ENCODE data around the gene NYAP2.

Gene NYAP2

DNA sequence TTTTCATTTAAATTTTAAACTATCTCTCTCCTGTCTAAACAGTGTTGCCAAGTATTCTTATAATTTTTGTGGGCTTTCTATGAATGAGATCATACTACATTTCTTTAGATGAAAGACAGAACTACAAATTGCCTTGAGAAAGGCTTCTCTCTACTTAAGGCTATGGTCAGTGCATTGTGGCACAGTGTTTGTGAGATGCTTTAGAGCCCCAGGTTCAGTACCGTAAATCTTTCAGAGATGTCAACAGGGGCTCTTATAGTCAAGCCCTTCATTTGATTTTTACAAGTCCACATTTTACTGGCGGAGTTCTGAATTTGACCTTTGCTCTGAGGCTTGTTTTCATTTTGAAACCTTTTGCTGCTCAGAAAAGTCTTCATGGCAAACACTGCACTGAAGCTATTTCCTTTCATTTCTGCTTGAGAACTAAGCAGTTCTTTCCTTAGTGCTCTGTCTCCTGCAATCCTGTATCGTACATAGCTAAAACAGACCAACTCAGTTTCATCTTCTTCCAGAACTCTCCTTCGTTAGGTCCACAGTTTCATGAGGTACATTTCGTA lies 175.2 kb downstream of the NYAP2 start:
- no peaks in the 10 kb centered on the region for H3K4me1 ChIP-seq (ENCODE audit: insufficient read depth, low read length)
- H3K36me3 ChIP-seq (ENCODE audit: insufficient read depth, low read depth, low read length) = no peaks in the 10 kb centered on the region
- H3K9ac ChIP-seq (ENCODE audit: low read depth, low read length) = no peak overlapping the region
- H3K9me3 ChIP-seq (ENCODE audit: insufficient read depth, low read depth, low read length) = peaks cover 9% of the 10 kb centered on the region
- H3K27ac ChIP-seq (ENCODE audit: low read length) = no peak overlapping the region
- H3K4me3 ChIP-seq (ENCODE audit: low read length) = no peak overlapping the region
- H3K27me3 ChIP-seq (ENCODE audit: insufficient read depth, low read length) = no peaks in the 10 kb centered on the region

DNA sequence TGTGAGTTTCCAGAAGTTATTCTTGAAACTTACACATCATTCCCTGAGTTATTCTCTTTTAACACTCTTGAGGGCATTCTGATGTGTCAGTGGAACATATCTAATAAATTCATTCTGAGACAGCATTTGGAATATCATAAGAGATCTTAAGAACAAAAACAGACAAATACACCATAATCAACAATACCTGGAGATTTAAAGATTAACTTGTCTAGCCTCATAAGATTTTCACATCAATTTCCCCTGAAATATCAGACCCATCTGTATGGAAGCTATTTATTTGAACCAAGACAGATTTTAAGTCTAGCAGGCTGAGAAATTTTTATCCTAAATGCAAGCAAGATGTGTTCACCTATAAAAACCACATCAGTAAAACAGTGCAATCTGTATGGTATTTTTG lies 181.6 kb downstream of the NYAP2 start:
- Histone ChIP-seq H3K4me1 (ENCODE audit: insufficient read depth, low read length) (no peaks in the 10 kb centered on the region), H3K27ac (ENCODE audit: low read length) (no peak overlapping the region), H3K4me3 (ENCODE audit: low read length) (no peak overlapping the region), H3K9me3 (ENCODE audit: insufficient read depth, low read depth, low read length) (no peaks in the 10 kb centered on the region), H3K9ac (ENCODE audit: low read depth, low read length) (no peak overlapping the region), H3K27me3 (ENCODE audit: insufficient read depth, low read length) (no peaks in the 10 kb centered on the region), H3K36me3 (ENCODE audit: insufficient read depth, low read depth, low read length) (no peaks in the 10 kb centered on the region)

DNA sequence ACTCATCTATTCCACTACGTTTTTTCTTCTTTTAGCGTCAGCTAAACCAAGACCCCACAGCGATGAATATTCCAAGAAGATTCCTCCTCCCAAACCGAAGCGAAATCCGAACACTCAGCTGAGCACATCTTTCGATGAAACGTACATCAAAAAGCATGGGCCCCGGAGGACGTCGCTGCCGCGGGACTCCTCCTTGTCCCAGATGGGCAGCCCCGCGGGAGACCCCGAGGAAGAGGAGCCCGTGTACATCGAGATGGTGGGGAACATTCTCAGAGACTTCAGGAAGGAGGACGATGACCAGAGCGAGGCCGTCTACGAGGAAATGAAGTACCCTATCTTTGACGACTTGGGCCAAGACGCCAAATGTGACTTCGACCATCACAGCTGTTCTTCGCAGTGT lies 182.4 kb downstream of the NYAP2 start:
- H3K27ac ChIP-seq (ENCODE audit: low read length) = no peak overlapping the region
- no peaks in the 10 kb centered on the region for H3K36me3 ChIP-seq (ENCODE audit: insufficient read depth, low read depth, low read length)
- no peaks in the 10 kb centered on the region for H3K27me3 ChIP-seq (ENCODE audit: insufficient read depth, low read length)
- H3K4me3 ChIP-seq (ENCODE audit: low read length) = no peak overlapping the region
- no peaks in the 10 kb centered on the region for H3K4me1 ChIP-seq (ENCODE audit: insufficient read depth, low read length)
- no peak overlapping the region for H3K9ac ChIP-seq (ENCODE audit: low read depth, low read length)
- no peaks in the 10 kb centered on the region for H3K9me3 ChIP-seq (ENCODE audit: insufficient read depth, low read depth, low read length)

DNA sequence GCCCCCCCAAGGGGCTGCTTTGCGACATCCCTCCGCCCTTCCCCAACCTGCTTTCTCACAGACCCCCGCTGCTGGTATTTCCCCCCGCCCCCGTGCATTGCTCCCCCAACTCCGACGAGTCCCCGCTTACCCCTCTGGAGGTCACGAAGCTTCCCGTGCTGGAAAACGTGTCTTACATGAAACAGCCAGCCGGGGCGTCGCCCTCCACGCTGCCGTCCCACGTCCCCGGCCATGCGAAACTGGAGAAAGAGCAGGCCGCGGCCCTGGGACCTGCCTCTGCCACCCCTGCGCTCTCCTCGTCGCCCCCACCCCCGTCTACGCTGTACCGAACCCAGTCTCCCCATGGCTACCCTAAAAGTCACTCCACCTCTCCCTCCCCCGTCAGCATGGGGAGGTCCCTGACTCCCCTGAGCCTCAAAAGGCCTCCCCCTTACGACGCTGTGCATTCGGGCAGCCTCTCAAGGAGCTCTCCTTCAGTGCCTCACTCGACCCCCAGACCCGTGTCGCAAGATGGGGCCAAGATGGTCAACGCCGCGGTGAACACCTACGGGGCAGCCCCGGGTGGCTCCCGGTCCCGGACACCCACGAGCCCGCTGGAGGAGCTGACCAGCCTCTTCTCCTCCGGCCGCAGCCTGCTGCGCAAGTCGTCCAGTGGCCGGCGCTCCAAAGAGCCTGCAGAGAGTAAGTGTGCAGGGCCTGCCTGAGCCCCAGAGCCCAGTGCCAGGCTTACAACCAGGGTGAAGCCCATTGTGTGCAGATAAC lies 183.0 kb downstream of the NYAP2 start:
- H3K9ac ChIP-seq (ENCODE audit: low read depth, low read length) = no peak overlapping the region
- H3K4me3 ChIP-seq (ENCODE audit: low read length) = no peak overlapping the region
- H3K27me3 ChIP-seq (ENCODE audit: insufficient read depth, low read length) = no peaks in the 10 kb centered on the region
- H3K36me3 ChIP-seq (ENCODE audit: insufficient read depth, low read depth, low read length) = no peaks in the 10 kb centered on the region
- H3K9me3 ChIP-seq (ENCODE audit: insufficient read depth, low read depth, low read length) = no peaks in the 10 kb centered on the region
- H3K27ac ChIP-seq (ENCODE audit: low read length) = no peak overlapping the region
- H3K4me1 ChIP-seq (ENCODE audit: insufficient read depth, low read length) = no peaks in the 10 kb centered on the region

DNA sequence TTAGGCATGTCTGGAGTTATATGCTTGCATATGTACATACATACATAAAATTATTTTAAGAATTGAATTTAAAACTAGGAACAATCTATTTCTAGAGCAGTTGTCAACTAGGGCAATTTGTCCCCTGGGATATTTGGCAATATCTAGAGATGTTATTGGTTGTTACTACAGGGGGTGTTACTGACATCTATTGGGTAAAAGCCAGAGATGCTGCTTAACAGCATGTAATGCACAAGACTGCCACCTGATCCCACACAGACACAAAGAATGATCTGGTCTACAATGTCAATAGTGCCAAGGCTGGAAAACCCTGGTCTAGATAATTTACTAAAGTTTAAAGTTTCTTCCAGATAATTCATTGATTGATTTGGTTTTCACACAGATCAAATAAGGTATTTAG lies 185.3 kb downstream of the NYAP2 start:
- H3K27ac ChIP-seq (ENCODE audit: low read length) = no peak overlapping the region
- H3K4me3 ChIP-seq (ENCODE audit: low read length) = no peak overlapping the region
- no peaks in the 10 kb centered on the region for H3K27me3 ChIP-seq (ENCODE audit: insufficient read depth, low read length)
- H3K9ac ChIP-seq (ENCODE audit: low read depth, low read length) = no peak overlapping the region
- no peaks in the 10 kb centered on the region for H3K36me3 ChIP-seq (ENCODE audit: insufficient read depth, low read depth, low read length)
- H3K4me1 ChIP-seq (ENCODE audit: insufficient read depth, low read length) = no peaks in the 10 kb centered on the region
- no peaks in the 10 kb centered on the region for H3K9me3 ChIP-seq (ENCODE audit: insufficient read depth, low read depth, low read length)

DNA sequence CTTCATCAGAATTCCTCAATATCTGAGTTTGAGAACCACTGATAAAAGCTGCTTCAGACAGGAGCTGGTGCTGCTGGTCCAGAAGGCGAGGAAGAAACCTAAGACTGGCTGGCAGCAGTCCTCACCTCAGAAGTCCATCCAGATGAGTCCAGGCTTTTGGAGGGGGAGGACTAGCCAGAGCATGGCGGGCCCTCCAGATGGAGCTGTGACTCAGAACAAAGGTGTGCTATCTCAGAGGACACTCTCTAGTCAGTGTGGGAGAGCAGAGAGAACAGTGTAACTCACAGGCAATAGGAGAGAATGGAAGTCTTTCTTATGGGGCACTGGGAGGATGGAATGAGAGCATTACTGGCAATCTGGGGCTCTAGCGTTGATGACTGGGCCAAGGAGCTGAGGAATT lies 191.4 kb downstream of the NYAP2 start:
- no peaks in the 10 kb centered on the region for H3K36me3 ChIP-seq (ENCODE audit: insufficient read depth, low read depth, low read length)
- H3K4me1 ChIP-seq (ENCODE audit: insufficient read depth, low read length) = no peaks in the 10 kb centered on the region
- no peaks in the 10 kb centered on the region for H3K9me3 ChIP-seq (ENCODE audit: insufficient read depth, low read depth, low read length)

DNA sequence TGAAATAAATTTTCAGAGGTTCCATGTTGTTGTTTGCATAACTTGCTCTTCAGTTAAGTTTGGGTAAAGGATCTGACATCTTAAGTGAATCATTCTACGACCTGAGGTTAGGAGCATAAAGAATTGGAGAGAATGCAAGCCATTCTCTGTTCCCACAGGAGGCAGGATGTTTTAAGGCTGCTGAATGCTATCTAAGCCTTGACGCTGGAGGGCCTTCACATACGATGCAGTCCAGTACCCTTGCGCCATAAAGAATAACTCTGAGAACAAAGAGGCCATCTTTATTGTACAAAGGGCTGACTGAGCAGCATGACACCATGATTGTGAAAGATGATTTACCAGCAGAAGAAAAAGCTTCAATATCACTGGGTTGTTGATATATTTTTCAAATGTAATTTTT lies 198.4 kb downstream of the NYAP2 start:
- Histone ChIP-seq H3K27ac (ENCODE audit: low read length) (no peak overlapping the region), H3K4me1 (ENCODE audit: insufficient read depth, low read length) (no peaks in the 10 kb centered on the region), H3K9ac (ENCODE audit: low read depth, low read length) (no peak overlapping the region), H3K9me3 (ENCODE audit: insufficient read depth, low read depth, low read length) (peaks cover 11% of the 10 kb centered on the region), H3K36me3 (ENCODE audit: insufficient read depth, low read depth, low read length) (no peaks in the 10 kb centered on the region), H3K27me3 (ENCODE audit: insufficient read depth, low read length) (no peaks in the 10 kb centered on the region), H3K4me3 (ENCODE audit: low read length) (no peak overlapping the region)

More for the DNA sequence above, 191.4 kb downstream of the NYAP2 start:
- Histone ChIP-seq H3K9ac (ENCODE audit: low read depth, low read length) (no peak overlapping the region), H3K4me3 (ENCODE audit: low read length) (no peak overlapping the region), H3K27ac (ENCODE audit: low read length) (no peak overlapping the region), H3K27me3 (ENCODE audit: insufficient read depth, low read length) (no peaks in the 10 kb centered on the region)

DNA sequence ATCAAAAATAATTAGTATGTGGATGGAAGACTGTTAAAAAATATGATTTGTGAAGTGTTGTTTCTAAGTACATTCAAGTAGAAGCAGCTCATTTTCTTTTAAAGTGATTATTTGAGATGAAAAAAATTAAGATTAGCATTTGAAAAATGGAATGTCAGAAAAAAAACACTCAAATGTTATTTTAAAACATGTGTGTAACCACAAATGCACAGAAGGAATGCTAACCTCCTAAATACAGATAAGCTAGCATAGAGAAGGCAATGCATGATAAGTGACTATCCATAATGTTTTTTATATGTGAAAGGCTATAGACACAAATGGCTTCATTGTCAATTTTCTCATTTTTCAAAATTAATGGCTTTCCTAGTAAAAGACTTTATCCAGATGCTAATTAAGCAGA lies 198.9 kb downstream of the NYAP2 start:
- peaks cover 11% of the 10 kb centered on the region for H3K9me3 ChIP-seq (ENCODE audit: insufficient read depth, low read depth, low read length)
- H3K27me3 ChIP-seq (ENCODE audit: insufficient read depth, low read length) = no peaks in the 10 kb centered on the region
- no peak overlapping the region for H3K4me3 ChIP-seq (ENCODE audit: low read length)
- H3K27ac ChIP-seq (ENCODE audit: low read length) = no peak overlapping the region
- H3K36me3 ChIP-seq (ENCODE audit: insufficient read depth, low read depth, low read length) = no peaks in the 10 kb centered on the region
- H3K9ac ChIP-seq (ENCODE audit: low read depth, low read length) = no peak overlapping the region
- no peaks in the 10 kb centered on the region for H3K4me1 ChIP-seq (ENCODE audit: insufficient read depth, low read length)

DNA sequence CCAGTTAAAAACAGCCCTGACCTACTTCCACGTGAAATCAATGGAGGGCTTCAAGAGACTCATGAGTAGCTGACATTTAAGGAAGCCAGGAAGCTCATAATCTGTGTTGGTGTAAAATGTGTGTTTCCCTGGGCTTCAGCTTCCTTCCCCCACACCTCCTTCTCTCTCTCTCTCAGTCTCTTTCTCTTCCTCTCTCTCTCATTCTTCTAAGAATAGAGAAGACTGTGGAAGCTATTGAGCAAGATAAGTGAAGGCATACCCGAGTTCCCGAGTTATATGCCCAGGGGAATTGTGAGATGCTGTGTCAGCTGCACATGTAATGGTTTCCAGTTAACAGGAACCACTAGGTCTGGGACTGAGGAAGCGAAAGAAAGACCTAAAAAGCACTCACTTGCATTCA lies 199.4 kb downstream of the NYAP2 start:
- Histone ChIP-seq H3K4me1 (ENCODE audit: insufficient read depth, low read length) (no peaks in the 10 kb centered on the region), H3K4me3 (ENCODE audit: low read length) (no peak overlapping the region), H3K27ac (ENCODE audit: low read length) (no peak overlapping the region), H3K9ac (ENCODE audit: low read depth, low read length) (no peak overlapping the region), H3K27me3 (ENCODE audit: insufficient read depth, low read length) (no peaks in the 10 kb centered on the region), H3K36me3 (ENCODE audit: insufficient read depth, low read depth, low read length) (no peaks in the 10 kb centered on the region), H3K9me3 (ENCODE audit: insufficient read depth, low read depth, low read length) (peaks cover 11% of the 10 kb centered on the region)

DNA sequence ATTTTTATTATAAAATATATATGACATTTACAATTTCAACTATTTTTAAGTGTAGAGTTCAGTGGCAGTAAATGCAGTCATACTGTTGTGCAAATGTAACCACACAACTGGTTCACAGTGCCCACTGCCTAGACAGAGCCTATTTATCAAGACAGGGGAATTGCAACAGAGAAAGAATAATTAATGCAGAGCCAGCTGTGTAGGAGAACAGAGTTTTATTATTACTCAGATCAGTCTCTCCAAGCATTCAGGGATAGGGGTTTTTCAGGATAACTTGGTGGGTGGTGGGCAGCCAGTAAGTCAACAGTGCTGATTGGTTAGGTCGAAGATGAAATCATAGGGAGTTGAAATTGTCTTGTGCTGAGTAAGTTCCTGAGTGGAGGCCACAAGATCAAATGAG lies 200.3 kb downstream of the NYAP2 start:
- Histone ChIP-seq H3K36me3 (ENCODE audit: insufficient read depth, low read depth, low read length) (no peaks in the 10 kb centered on the region), H3K27ac (ENCODE audit: low read length) (no peak overlapping the region), H3K4me3 (ENCODE audit: low read length) (no peak overlapping the region), H3K4me1 (ENCODE audit: insufficient read depth, low read length) (no peaks in the 10 kb centered on the region), H3K9me3 (ENCODE audit: insufficient read depth, low read depth, low read length) (peaks cover 11% of the 10 kb centered on the region), H3K27me3 (ENCODE audit: insufficient read depth, low read length) (no peaks in the 10 kb centered on the region), H3K9ac (ENCODE audit: low read depth, low read length) (no peak overlapping the region)

DNA sequence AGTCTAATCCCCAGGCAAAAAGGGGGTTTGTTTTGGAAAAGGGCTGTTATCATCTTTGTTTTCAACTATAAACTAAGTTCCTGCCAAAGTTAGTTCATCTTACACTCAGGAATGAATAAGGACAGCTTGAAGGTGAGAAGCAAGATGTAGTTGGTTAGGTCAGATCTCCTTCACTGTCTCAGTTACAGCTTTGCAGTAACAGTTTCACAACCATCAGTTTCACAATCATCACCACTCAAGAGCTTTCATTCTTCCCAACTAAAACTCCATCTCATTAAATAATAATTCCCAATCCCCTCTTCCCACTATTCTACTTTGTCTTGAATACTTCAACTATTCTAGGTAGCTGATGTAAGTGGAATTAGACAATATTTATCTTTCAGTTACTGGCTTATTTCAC lies 200.9 kb downstream of the NYAP2 start:
- H3K9ac ChIP-seq (ENCODE audit: low read depth, low read length) = no peak overlapping the region
- H3K36me3 ChIP-seq (ENCODE audit: insufficient read depth, low read depth, low read length) = no peaks in the 10 kb centered on the region
- H3K27ac ChIP-seq (ENCODE audit: low read length) = no peak overlapping the region
- H3K4me3 ChIP-seq (ENCODE audit: low read length) = no peak overlapping the region
- peaks cover 11% of the 10 kb centered on the region for H3K9me3 ChIP-seq (ENCODE audit: insufficient read depth, low read depth, low read length)
- no peaks in the 10 kb centered on the region for H3K27me3 ChIP-seq (ENCODE audit: insufficient read depth, low read length)
- H3K4me1 ChIP-seq (ENCODE audit: insufficient read depth, low read length) = no peaks in the 10 kb centered on the region

DNA sequence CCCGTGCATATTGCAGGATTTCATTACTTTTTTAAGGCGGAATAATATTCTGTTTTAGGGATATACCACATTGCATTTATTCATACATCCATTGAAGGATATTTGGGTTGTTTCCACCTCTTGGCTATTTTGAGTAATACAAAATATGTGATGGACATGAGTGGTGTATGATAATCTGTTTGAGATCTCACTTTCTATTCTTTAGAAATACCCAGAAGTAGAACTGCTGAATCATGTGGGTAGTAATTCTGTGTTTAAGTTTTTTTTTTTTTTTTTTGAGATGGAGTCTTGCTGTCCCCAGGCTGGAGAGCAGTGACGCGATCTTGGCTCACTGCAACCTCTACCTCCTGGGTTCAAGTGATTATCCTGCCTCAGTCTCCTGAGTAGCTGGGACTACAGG lies 201.4 kb downstream of the NYAP2 start:
- Histone ChIP-seq H3K4me1 (ENCODE audit: insufficient read depth, low read length) (no peaks in the 10 kb centered on the region), H3K9ac (ENCODE audit: low read depth, low read length) (no peak overlapping the region), H3K36me3 (ENCODE audit: insufficient read depth, low read depth, low read length) (no peaks in the 10 kb centered on the region), H3K9me3 (ENCODE audit: insufficient read depth, low read depth, low read length) (peaks cover 11% of the 10 kb centered on the region), H3K4me3 (ENCODE audit: low read length) (no peak overlapping the region), H3K27me3 (ENCODE audit: insufficient read depth, low read length) (no peaks in the 10 kb centered on the region), H3K27ac (ENCODE audit: low read length) (no peak overlapping the region)
